Measurements from ENCODE around the gene PLD6.

The PLD6 gene

DNA sequence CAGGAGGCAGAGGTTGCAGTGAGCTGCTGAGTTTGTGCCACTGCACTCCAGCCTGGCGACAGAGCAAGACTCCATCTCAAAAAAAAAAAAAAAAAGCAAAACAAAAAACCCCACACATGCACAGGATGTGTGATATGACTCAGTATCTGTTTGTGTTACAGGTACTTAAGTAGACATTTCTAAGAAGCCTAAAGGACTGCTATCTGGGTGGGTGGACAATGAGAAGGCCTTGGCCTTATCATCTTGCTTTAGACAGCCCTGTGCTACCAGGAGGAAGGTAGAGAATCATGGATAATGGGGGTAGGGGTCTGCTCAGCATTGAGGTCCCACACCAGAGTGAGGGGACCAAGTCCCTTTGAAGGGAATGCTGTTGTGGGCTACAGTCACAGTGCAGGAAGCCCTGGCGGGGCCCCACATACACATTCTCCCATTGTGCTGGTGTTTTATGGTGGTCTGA, 26.7 kb downstream of the PLD6 start:
- TF ChIP-seq, protein P1, sequence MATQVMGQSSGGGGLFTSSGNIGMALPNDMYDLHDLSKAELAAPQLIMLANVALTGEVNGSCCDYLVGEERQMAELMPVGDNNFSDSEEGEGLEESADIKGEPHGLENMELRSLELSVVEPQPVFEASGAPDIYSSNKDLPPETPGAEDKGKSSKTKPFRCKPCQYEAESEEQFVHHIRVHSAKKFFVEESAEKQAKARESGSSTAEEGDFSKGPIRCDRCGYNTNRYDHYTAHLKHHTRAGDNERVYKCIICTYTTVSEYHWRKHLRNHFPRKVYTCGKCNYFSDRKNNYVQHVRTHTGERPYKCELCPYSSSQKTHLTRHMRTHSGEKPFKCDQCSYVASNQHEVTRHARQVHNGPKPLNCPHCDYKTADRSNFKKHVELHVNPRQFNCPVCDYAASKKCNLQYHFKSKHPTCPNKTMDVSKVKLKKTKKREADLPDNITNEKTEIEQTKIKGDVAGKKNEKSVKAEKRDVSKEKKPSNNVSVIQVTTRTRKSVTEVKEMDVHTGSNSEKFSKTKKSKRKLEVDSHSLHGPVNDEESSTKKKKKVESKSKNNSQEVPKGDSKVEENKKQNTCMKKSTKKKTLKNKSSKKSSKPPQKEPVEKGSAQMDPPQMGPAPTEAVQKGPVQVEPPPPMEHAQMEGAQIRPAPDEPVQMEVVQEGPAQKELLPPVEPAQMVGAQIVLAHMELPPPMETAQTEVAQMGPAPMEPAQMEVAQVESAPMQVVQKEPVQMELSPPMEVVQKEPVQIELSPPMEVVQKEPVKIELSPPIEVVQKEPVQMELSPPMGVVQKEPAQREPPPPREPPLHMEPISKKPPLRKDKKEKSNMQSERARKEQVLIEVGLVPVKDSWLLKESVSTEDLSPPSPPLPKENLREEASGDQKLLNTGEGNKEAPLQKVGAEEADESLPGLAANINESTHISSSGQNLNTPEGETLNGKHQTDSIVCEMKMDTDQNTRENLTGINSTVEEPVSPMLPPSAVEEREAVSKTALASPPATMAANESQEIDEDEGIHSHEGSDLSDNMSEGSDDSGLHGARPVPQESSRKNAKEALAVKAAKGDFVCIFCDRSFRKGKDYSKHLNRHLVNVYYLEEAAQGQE (IDR thresholded peaks at IDR 0.05; ENCODE audit: insufficient read depth in 1 of 2, low read depth in 2 of 2, low read length in 2 of 2), result no peak
- TF ChIP-seq TAF1 (IDR thresholded peaks at IDR 0.05; ENCODE audit: borderline replicate concordance, insufficient read depth, low read length) (no peak), POLR2AphosphoS5 (IDR thresholded peaks at IDR 0.05; ENCODE audit: low read depth, low read length) (no peak)

DNA sequence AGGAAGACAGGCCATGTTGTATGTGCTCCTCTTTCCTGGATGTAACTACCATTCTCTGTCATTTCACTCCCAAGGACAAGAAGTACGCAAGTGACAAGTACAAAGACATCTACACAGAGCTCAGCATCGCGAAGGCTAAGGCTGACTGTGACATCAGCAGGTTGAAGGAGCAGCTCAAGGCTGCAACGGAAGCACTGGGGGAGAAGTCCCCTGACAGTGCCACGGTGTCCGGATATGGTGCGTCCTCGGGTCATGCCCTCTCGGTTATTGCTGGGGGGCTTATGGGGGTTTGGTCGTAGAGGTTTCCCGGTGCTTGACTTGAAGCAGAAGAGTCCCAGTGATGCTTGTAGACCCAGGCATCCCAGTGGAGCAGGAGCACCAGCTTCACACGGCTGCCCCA, 29.0 kb downstream of the PLD6 start:
- TF ChIP-seq, protein P1 (IDR thresholded peaks at IDR 0.05; ENCODE audit: insufficient read depth in 1 of 2, low read depth in 2 of 2, low read length in 2 of 2), result no peak
- TF ChIP-seq POLR2AphosphoS5 (IDR thresholded peaks at IDR 0.05; ENCODE audit: low read depth, low read length) (no peak), FOXP2 (optimal IDR thresholded peaks at IDR 0.05; ENCODE audit: borderline replicate concordance, extremely low read depth, extremely low read length, insufficient read depth) (no peak), TAF1 (IDR thresholded peaks at IDR 0.05; ENCODE audit: borderline replicate concordance, insufficient read depth, low read length) (no peak), SIN3A (IDR thresholded peaks at IDR 0.05; ENCODE audit: borderline replicate concordance, insufficient read depth, low read length) (no peak)

DNA sequence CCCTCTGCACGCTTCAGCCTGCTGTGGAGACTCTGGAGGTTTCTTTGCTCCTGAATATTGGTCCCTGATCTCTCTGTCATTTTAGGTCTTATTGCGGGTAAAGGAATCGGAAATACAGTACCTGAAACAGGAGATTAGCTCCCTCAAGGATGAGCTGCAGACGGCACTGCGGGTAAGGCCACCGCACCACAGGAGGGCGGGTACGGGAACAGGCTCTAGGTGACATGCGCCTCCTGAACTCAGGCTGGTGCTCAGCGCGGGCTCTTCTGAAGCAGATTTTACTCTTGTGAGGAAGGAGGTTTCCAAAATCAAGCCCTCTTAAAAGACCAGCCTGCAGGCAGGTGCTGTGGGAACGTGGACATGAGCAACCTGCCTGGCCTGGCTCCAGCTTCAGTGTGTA, 29.8 kb downstream of the PLD6 start:
- TF ChIP-seq, protein P1 (IDR thresholded peaks at IDR 0.05; ENCODE audit: insufficient read depth in 1 of 2, low read depth in 2 of 2, low read length in 2 of 2), result no peak
- TF ChIP-seq FOXP2 (optimal IDR thresholded peaks at IDR 0.05; ENCODE audit: borderline replicate concordance, extremely low read depth, extremely low read length, insufficient read depth) (no peak), POLR2AphosphoS5 (IDR thresholded peaks at IDR 0.05; ENCODE audit: low read depth, low read length) (no peak), TAF1 (IDR thresholded peaks at IDR 0.05; ENCODE audit: borderline replicate concordance, insufficient read depth, low read length) (no peak), SIN3A (IDR thresholded peaks at IDR 0.05; ENCODE audit: borderline replicate concordance, insufficient read depth, low read length) (no peak)

DNA sequence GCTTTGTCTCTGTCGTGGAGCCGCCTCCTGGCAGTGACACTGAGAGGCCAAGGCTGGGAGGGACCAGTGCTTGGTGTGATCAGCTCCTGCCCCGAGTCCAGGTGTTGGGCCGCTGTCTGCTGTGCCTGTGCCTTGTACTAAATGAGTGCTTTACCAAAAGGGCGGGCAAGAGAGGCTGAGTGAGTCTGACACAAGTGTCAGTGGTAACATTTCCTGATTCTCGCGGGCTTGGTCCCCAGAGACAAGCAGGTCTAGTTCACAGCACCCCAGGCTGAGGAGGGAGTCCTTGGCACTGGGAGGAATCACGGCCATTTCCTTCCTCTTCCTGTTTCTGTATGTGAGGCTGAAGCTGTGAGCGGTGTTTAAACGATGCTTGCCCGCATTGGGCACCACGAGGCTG, 30.2 kb downstream of the PLD6 start:
- TF ChIP-seq, protein P1 (IDR thresholded peaks at IDR 0.05; ENCODE audit: insufficient read depth in 1 of 2, low read depth in 2 of 2, low read length in 2 of 2), result no peak
- no peak for TF ChIP-seq TAF1 (IDR thresholded peaks at IDR 0.05; ENCODE audit: borderline replicate concordance, insufficient read depth, low read length)
- TF ChIP-seq SIN3A (IDR thresholded peaks at IDR 0.05; ENCODE audit: borderline replicate concordance, insufficient read depth, low read length), result no peak
- TF ChIP-seq POLR2AphosphoS5 (IDR thresholded peaks at IDR 0.05; ENCODE audit: low read depth, low read length), result no peak
- no peak for TF ChIP-seq FOXP2 (optimal IDR thresholded peaks at IDR 0.05; ENCODE audit: borderline replicate concordance, extremely low read depth, extremely low read length, insufficient read depth)

DNA sequence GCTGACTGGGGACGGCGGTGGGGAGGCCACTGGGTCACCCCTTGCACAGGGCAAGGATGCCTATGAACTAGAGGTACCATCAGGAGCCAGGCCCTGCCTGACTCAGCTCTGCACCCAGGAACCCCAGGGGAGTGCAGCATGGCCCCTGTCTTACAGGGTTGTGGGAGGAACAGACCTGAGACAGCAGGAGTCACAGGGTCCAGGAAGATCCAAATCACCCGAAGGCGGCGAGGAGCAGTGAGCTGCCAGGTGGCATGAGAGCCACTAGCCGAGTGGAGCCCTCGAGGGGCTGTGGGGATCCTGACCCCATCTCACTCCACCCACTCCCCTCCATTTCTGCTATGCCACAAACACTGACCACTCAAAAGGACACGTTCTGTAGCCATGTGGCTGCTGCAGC, 30.8 kb downstream of the PLD6 start:
- no peak for TF ChIP-seq POLR2AphosphoS5 (IDR thresholded peaks at IDR 0.05; ENCODE audit: low read depth, low read length)
- TF ChIP-seq SIN3A (IDR thresholded peaks at IDR 0.05; ENCODE audit: borderline replicate concordance, insufficient read depth, low read length), result no peak
- TF ChIP-seq TAF1 (IDR thresholded peaks at IDR 0.05; ENCODE audit: borderline replicate concordance, insufficient read depth, low read length), result no peak
- TF ChIP-seq FOXP2 (optimal IDR thresholded peaks at IDR 0.05; ENCODE audit: borderline replicate concordance, extremely low read depth, extremely low read length, insufficient read depth), result no peak
- TF ChIP-seq, protein P1 (IDR thresholded peaks at IDR 0.05; ENCODE audit: insufficient read depth in 1 of 2, low read depth in 2 of 2, low read length in 2 of 2), result no peak
